Duodenal mucosa (tissue), 2 donors: Measurements from ENCODE around the gene HMGCL.

Experiments used
- H3K27ac ChIP-seq: one replicate; pipeline ENCODE4 v1.7.0; 2013; ENCODE audit warnings: low read depth, low read length
- H3K27me3 ChIP-seq, 2 donors: one replicate each; pipeline ENCODE4 v1.7.0; 2013; ENCODE audit warnings: low read length in 2 of 2, control low read depth in 1 of 2; ENCODE audit not compliant: insufficient read depth in 2 of 2, control insufficient read depth in 1 of 2
- H3K36me3 ChIP-seq, 2 donors: one replicate each; pipeline ENCODE4 v1.7.0; 2013; ENCODE audit warnings: low read length in 2 of 2, control low read depth in 1 of 2; ENCODE audit not compliant: insufficient read depth in 2 of 2, control insufficient read depth in 1 of 2
- H3K4me1 ChIP-seq, 2 donors: one replicate each; pipeline ENCODE4 v1.7.0; 2013; ENCODE audit warnings: low read length in 2 of 2, control low read depth in 1 of 2; ENCODE audit not compliant: insufficient read depth in 2 of 2, control insufficient read depth in 1 of 2
- H3K4me3 ChIP-seq, 2 donors: one replicate each; pipeline ENCODE4 v1.7.0; 2013; ENCODE audit warnings: low read length in 2 of 2, low read depth in 1 of 2
- H3K9ac ChIP-seq, 2 donors: one replicate each; pipeline ENCODE4 v1.7.0; 2013; ENCODE audit warnings: low read length in 2 of 2, low read depth in 1 of 2
- H3K9me3 ChIP-seq, 2 donors: one replicate each; pipeline ENCODE4 v1.7.0; 2013; ENCODE audit warnings: low read length in 2 of 2, control low read depth in 1 of 2; ENCODE audit not compliant: control insufficient read depth in 1 of 2

HMGCL gene

DNA sequence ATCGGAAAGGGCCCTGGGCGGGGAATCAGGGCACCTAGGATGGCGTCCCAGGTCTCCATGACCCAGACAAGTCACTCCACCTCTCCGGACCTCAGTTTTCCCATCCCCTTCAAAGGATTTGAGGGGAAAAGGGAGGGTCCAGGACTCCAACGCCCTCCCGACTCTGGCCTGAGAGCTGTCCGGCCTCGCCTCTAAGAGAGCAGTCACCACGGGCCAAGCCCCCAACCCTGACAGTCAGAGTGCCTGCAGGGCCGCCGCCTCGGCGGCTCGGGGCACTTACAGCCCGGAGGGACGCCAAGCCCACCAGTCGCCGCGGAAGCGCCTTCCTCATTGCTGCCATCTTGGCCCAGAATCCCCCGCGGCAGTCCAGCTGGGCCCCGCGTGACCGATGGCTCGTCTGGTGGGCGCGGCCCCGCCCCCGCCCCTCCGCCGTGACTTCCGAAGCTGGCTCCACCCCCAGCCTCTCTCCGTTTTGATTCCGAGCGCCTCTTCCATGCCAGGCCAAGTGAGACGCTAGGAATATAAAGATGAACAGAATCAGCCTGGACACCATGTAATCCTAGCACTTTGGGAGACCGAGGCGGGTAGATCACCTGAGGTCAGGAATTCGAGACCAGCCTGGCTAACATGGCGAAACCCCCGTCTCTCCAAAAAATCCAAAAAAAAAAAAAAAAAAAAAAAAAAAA, at the start of gene HMGCL:
Gene HMGCL (minus strand): TSS at position 354 of the 686 bp plus-strand sequence. CDS start 14 bp downstream, at position 340.
- Histone ChIP-seq H3K9me3 (no peaks in the 10 kb centered on the region), H3K27ac (peak within 1 kb of the TSS; percentile 86), H3K4me1 (peaks cover 9 to 10% of the 10 kb centered on the region in 2 donors), H3K27me3 (no peaks in the 10 kb centered on the region), H3K36me3 (no peaks in the 10 kb centered on the region), H3K9ac (peak within 1 kb of the TSS; percentile 99), H3K4me3 (peak within 1 kb of the TSS; percentile 93 to 98)

GRCh38 chr1:23872421-23872820, 47.2 kb upstream of the HMGCL start:
- Histone ChIP-seq H3K9ac (no peak overlapping the region), H3K27ac (no peak overlapping the region), H3K4me1 (peaks cover 4 to 6% of the 10 kb centered on the region in 2 donors), H3K27me3 (no peaks in the 10 kb centered on the region), H3K36me3 (no peaks in the 10 kb centered on the region), H3K4me3 (no peak overlapping the region), H3K9me3 (no peaks in the 10 kb centered on the region)

DNA sequence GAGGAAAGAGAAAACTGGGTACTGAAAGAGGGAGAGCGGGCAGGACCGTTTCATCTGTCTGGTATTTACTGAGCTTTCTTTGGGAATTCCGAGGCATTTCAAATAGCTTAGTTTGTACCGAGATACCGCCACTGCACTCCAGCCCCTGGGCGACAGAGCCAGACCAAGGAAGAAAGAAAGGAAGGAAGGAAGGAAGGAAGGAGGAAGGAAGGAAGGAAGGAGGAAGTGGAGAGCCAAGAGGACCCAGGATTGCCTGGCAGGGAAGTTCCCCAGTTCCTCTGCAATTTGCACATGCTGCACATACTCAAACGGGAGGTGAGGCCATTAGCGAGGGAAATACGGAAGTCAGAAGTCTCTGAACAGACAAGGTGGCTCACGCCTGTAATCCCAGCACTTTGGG, 43.8 kb upstream of the HMGCL start:
- peaks cover 23 to 26% of the 10 kb centered on the region in 2 donors for H3K4me1 ChIP-seq
- peaks cover 0 to 8% of the 10 kb centered on the region in 2 donors for H3K36me3 ChIP-seq
- no peak overlapping the region for H3K27ac ChIP-seq
- no peaks in the 10 kb centered on the region for H3K9me3 ChIP-seq
- peak overlapping the region; percentile 68 to 73 for H3K9ac ChIP-seq
- H3K4me3 ChIP-seq = peak overlapping the region; percentile 83 to 87
- no peaks in the 10 kb centered on the region for H3K27me3 ChIP-seq

DNA sequence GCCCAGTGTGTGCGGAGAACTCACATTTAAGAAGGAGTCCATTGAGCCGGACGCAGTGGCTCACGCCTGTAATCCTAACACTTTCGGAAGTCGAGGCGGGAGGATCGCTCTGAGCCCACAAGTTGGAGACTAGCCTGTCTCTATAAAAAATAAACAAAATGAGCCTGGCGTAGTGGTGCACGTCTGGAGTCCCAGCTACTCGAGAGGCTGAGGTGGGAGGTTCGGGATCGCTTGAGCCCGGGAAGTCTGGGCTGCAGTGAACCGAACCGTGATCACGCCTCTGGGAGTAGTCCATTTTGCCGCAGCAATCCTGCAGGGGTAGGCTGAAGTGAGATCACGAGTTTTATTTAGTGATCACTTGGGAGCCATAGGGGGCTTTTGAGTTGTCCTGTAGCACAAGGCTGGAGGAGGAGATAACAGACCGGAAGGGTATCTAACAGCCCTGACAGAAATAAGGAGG, 43.4 kb upstream of the HMGCL start:
- Histone ChIP-seq H3K27me3 (no peaks in the 10 kb centered on the region), H3K4me1 (peaks cover 23 to 26% of the 10 kb centered on the region in 2 donors), H3K27ac (no peak overlapping the region), H3K9ac (peak overlapping the region; percentile 68 to 73), H3K36me3 (peaks cover 0 to 8% of the 10 kb centered on the region in 2 donors), H3K9me3 (no peaks in the 10 kb centered on the region), H3K4me3 (peak overlapping the region; percentile 83 to 87)

GRCh38 chr1:23867895-23868556, 42.8 kb upstream of the HMGCL start, which contains the start of gene FUCA1:
Gene FUCA1 (minus strand): TSS chr1:23868290. CDS start chr1:23868286, 4 bp downstream.
- Histone ChIP-seq H3K9ac (peak within 1 kb of the TSS; percentile 68 to 73), H3K36me3 (peaks cover 2 to 12% of the 10 kb centered on the region in 2 donors), H3K4me3 (peak within 1 kb of the TSS; percentile 83 to 87), H3K4me1 (peaks cover 23 to 26% of the 10 kb centered on the region in 2 donors), H3K27me3 (no peaks in the 10 kb centered on the region), H3K27ac (peak within 1 kb of the TSS; percentile 50), H3K9me3 (no peaks in the 10 kb centered on the region)

- Histone ChIP-seq H3K4me1 (peaks cover 23 to 26% of the 10 kb centered on the region in 2 donors), H3K9me3 (no peaks in the 10 kb centered on the region), H3K36me3 (peaks cover 7 to 17% of the 10 kb centered on the region in 2 donors), H3K27me3 (no peaks in the 10 kb centered on the region), H3K27ac (peak overlapping the region; percentile 50), H3K4me3 (peak overlapping the region; percentile 83 to 87), H3K9ac (peak overlapping the region; percentile 68 to 73)
Measured at GRCh38 chr1:23867542-23867894, 42.3 kb upstream of the HMGCL start.

GRCh38 chr1:23865543-23865930, 40.3 kb upstream of the HMGCL start:
- Histone ChIP-seq H3K4me1 (peaks cover 23 to 26% of the 10 kb centered on the region in 2 donors), H3K9me3 (no peaks in the 10 kb centered on the region), H3K27me3 (no peaks in the 10 kb centered on the region), H3K36me3 (peaks cover 9 to 34% of the 10 kb centered on the region in 2 donors), H3K4me3 (no peak overlapping the region), H3K27ac (no peak overlapping the region), H3K9ac (no peak overlapping the region)

DNA sequence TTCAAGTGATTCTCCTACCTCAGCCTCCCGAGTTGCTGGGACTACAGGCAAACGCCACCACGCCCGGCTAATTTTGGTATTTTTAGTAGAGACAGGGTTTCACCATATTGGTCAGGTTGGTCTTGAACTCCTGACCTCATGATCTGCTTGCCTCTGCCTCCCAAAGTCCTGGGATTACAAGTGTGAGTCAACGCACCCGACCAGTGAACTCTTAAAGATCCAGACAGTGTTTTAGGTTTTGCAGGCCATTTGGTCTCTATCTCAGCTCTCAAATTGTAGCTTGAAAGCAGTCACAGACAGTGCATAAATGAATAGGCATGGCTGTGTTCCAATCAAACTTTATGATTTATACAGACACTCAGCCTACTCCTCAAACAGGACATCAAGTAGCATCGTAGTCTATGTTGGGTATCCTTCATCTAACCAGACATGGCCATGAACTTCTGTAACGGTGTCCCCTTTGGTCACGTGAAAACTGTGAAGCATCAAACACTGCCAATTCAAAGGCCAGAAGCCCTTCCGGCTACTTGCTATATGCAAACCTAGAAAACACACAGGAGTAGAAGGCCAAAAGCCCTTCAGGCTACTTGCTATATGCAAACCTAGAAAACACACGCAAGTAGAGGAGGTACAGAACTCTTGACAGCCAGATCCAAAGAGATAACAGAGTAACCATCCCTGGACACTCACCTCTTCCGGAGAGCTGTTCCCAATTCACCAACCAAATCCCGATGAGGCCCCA, 39.7 kb upstream of the HMGCL start:
- H3K4me1 ChIP-seq = peaks cover 23 to 26% of the 10 kb centered on the region in 2 donors
- no peaks in the 10 kb centered on the region for H3K9me3 ChIP-seq
- H3K27me3 ChIP-seq = no peaks in the 10 kb centered on the region
- peaks cover 9 to 36% of the 10 kb centered on the region in 2 donors for H3K36me3 ChIP-seq
- no peak overlapping the region for H3K27ac ChIP-seq
- H3K9ac ChIP-seq = no peak overlapping the region
- no peak overlapping the region for H3K4me3 ChIP-seq

- Histone ChIP-seq H3K27me3 (no peaks in the 10 kb centered on the region), H3K9me3 (no peaks in the 10 kb centered on the region), H3K27ac (no peak overlapping the region), H3K9ac (no peak overlapping the region), H3K4me3 (no peak overlapping the region), H3K4me1 (peaks cover 18 to 22% of the 10 kb centered on the region in 2 donors), H3K36me3 (peaks cover 14 to 53% of the 10 kb centered on the region in 2 donors)
Measured at GRCh38 chr1:23862640-23863039, 37.4 kb upstream of the HMGCL start.

DNA sequence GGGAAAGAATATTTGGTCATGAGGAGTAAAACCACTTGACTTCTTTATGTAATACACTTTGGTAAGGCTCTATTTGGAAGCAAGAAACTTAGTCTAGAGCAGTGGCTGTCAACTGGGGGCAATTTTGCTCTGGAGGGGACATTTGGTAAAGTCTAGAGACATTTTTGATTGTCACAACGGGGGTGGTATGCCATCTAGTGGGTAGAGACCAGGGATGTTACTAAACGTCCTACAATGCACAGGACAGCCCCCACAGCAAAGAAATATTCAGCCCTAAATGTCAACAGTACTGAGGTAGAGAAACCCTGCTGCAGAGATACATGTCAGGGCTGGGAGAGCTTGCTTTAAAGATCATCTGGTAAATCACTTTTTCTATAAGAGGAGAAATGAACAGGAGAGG, 29.3 kb upstream of the HMGCL start:
- Histone ChIP-seq H3K27ac (no peak overlapping the region), H3K36me3 (peaks cover 12 to 30% of the 10 kb centered on the region in 2 donors)

More for the DNA sequence above, 29.3 kb upstream of the HMGCL start:
- Histone ChIP-seq H3K4me1 (no peaks in the 10 kb centered on the region), H3K27me3 (no peaks in the 10 kb centered on the region), H3K9me3 (no peaks in the 10 kb centered on the region), H3K9ac (no peak overlapping the region), H3K4me3 (no peak overlapping the region)
